GM21576 (cell line): Measurements from ENCODE around the gene GNB1.

Experiments used
- ATAC-seq: cut with Tn5 transposase; IDR thresholded peaks from one replicate; pipeline ENCODE4 v1.9.1; 2021; ENCODE audit warnings: mild to moderate bottlenecking, moderate library complexity; ENCODE audit not compliant: unreplicated experiment

Gene GNB1

DNA sequence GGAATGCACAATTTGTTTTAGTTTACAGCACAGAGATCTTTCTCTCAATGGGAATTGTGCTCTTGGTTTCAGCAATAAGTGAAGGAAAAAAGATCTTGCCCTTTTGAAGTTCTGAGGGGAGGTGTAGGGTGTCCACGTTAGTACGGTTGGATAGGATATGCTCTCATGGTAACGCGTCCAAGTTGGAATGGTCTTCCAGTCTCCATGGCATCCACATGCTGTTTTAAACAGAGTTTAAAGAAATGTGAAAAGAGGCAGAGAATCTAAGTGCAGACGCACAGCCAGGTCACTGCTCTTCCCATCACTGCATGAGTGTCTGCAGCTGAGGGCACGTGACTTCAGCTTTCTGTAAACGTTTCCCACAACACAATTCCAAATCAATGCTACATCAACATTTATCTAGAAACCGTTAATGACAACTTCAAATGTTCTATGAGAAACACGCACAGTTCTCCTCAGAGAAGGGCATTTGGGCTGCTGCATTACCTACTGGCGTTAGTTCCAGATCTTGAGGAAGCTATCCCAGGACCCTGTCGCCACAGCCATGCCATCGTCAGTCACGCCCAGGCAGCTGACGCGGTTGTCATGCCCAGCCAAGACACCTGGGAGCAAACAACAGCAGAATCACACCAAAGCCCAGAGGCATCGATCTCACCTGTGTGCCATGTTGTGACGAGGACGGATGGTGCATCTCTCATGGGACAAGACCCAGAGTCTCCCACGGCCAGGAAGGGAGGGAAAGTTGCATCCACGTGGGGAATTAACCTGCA, 103.9 kb downstream of the GNB1 start:
- no peak for ATAC-seq

DNA sequence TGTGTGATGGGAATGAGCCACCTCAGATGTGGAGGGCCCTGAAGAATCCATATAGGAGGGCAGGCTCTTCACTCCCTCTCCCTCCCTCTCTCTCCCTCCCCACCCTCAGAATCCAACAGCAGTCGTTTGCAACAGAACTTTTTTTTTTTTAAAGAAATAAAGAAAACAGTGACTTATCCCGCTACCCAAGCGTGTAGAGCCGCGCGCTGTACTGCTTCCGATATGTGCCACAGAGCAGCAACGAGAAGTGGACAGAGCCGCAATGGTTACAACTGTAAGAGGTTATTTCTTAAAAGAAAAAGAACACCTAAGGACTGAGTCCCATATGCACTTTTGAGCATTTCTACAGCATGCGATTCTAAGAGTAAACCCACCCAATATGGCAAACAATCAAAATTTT, 105.2 kb downstream of the GNB1 start:
- no peak for ATAC-seq

DNA sequence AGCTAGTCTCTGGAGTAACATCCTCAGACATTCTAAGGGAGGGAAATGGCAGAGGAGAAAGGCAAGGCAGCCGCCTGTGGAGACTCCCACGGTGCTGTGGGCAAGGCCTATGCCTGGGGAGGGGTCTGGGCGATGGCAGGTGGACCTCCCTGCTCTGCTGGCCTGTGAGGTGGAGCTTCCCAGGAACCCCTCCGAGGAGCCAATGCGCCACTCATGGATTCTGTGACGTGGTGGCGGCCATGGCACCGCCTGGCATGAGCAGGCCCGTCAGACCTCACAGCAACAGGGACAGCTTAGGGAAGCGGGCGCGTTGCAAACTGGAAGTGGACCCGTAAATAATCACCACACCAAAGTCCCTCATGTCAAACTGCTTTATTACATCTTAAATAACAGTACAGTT, 106.0 kb downstream of the GNB1 start:
- no peak for ATAC-seq

DNA sequence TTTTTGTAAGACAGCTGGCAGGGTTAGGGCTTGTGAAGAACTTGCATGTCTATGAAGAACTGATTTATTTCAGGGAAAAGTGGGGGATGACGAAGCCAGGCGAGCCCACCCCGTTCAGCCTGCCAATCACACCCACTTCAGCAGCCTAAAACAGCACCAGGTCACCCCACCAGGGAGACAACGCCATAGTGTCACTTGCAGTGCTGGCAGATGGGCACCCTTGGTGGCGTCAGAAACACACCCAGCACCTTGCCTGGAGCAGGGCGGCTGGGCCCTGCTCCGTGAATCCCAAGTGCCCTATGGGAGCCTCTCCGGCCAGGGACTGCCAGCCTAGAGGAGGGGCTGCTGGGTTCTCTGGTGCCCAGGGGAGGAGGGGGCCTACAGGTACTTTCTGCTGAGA, 107.6 kb downstream of the GNB1 start:
- ATAC-seq = no peak

DNA sequence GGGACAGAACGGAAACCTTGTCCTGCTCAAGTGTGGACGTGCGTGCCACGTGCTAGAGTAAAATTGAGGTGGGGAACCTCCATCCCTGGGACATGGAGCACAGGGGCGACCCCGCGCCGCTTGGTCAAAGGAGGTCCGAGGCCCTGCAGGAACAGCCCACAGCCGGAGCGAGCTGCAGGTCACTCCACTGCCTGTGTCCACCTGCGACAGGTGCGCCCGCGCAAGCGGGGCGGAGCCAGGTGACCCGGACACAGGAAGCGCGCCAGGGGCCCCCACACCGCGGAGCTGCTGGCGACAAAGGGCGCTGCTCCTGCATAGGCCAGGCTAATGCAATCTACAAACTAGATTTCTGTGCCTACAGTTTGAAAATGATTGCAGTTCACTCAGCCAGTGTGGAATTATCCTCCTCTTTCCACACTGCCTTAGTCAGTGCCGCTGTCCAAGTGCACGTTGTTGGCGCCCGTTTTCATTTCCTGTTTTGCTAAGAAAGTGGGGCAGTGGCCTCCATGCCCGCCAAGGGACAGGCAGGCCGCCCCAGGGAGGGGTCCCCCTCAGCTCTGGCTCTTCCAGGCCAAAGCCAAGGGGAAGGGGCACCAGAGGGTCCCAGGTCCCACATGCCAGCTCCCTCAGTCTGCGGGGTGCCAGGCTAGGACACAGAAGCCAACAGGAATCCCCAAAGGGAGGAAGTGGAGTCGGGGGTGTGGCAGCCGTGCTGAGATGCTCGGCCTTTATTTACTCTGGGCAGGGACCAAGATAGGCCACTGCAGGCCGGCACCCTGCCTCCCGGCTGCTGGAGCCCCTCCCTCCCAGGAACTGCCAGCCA, 108.3 kb downstream of the GNB1 start:
- no peak for ATAC-seq

DNA sequence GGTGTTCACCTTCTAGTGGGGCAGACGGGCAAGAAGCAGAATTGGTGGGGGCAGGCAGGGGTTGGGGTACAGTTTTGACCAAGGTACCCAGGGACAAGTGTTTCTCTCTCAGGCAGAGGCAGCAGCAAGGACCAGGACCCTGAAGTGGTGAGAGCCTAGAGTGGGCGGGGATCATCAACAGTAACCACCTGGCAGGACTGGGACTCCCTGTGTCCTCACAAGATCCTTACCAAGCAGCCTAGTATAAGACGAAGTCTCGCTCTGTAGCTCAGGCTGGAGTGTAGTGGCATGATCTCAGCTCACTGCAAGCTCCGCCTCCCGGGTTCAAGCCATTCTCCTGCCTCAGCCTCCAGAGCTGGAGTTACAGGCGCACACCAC, 109.4 kb downstream of the GNB1 start:
- no peak for ATAC-seq

DNA sequence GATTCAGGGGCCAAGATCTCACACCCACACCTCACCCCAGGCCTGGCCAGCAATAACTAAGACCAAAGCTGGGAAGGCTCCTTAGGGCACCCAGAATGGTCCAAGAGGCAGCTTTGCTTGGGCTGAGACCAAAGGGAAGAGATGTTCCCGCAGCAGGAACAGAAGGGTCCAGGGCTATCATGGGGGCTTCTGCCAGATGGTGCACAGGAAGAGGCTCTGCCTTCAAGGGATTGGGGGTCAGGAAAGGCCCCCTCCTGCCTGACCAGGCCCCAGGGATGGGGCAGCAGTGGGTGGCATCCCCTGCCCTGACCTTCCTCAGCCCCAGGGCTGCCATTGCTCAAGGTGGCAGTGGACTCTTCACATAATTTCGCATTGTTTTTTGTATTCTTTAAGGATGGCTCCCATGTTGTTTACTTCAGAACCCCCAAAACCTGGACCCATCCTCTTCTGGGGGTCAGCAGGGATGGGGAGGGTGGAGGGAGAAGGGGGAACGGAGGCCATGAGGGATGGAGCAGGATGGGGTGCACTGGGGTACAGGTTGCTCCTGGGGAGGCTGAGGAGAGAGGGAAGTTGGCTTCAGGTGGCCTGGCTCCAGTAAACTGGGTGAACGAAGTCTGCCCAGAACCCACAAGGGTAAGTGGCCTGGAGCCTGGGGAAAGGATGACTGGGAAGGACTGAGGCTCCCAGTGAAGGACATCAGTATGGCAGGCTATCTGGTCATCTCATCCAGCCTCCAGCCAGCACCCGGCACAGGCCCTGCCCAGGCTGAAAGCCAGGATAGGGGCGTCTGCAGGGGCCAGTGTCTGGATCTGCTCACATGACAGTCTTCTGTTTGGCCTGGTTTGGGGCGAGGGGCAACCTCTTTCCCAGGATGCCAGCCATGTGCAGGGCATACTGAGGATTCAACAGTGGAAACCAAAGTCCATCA, 110.0 kb downstream of the GNB1 start:
- no peak for ATAC-seq

DNA sequence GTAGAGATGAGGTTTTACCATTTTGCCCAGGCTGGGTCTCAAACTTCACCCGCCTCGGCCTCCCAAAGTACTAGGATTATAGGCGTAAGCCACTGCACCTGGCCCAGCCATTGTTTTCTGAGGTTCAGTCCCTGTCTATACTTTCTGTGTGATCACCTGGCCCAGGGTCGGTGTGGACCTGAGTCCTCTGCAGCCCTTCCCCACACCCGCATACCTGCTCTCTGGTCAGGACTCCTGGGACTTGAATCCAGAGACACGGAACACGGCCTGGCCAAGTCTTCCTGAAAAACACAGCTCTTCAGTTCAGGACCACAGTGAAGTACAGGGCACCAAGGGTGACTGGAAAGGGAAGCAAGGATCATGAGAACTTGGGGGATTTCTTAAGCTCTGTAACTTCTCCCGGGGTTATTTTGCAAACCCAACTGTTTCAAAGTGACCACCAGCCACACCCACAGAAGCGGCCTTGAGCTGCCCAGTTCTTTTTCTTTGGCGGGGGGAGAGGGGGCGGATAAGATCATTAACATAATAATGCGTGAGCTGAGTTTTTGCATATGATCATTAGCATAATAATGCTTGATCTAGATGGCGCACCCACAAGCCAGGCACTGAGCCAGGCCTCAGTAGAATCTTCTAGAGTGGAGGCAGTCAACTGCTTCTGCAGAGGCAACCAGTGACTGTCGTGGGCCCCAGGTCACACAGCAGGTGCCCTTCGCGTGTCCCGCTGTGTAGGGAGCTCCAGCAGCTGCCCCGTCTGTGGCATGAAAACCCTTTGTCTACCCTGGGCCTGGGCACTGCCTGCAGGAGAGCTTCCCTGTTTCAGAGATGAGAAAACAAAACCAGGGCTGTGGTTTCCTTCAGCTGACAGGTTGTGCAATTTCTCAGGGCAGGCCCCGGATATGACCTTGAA, 110.9 kb downstream of the GNB1 start:
- peak; percentile 30 for ATAC-seq

DNA sequence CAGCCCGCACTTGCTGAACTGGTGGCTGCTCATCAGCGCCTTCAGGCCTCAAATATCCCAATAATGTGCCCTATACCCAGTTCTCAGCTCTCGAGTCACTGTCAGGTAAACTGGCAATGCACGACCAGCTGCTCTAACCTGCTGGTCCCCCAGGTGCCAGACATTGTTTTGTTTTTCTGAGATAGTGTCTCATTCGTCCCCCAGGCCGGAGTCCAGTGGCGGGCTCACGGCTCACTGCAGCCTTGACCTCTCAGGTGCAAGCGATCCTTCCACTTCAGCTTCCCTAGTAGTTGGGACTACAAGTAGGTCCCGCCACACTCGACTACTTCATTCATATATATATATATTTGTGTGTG, 111.6 kb downstream of the GNB1 start:
- no peak for ATAC-seq

DNA sequence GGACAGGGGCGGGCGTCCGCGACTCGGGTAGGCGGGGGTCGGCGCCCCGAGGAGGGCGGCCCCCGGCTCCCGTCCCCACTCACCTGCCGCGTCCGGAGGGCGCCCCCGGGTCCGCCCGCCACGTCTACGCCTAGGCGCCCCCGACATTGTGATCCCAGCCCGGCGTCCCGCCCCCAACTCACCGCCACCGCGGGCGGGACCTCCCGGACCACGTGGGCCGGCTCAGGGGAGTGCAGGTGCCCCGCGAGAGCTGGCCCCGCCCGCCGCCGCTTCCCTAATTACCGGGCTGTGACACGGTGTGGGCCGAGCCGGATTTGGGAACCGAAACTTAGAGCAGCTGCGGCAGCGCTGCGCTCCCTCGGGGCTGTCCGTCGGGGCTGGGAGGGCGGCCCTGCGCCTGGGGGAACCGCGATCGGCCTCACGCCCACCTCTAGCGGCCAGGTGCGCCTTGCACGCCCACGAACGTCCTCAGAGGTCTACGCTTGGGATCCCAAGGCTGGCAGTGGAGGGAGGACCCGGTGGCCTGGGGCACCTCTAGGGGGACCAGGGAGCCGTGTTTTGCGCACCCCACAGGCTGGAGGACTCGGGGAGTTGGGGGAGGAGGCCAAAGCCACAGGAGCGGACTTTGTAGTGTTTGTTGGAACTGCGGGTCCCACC, 112.1 kb downstream of the GNB1 start:
- peak; percentile 59 for ATAC-seq

DNA sequence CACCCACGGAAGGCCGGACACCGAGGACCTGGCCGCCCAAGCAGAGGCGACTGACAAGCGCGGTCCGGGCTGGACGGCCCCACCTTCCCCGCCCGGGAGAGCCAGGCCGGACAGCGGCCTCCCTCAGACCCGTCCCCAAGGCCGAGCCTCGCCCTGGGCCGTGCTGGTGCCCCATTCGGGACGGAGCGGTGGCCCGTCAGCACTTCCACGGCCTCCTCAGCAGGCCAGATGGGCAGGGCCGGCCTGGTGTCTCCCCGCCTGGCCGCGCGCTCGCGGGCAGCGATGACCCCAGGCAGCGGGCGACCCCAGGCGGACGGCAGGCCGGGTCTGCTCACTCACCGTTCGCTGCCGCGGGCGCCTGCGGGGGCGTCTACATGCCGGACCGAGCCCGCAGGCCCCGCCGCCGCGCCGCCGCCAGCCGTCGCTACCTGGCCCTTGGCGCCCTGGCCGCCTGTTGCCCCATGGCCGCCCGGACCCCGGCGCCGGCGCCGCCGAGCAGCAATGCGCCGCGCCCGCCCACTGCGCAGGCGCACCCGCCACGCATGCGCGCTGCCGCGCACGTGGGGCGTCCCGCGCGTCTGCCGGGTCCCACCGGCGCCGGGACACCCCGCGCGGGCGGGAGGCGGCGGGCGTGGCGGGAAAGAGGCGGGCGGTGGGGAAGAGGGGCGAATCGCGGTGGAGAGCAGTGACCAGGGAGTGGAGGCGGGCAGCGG, 112.8 kb downstream of the GNB1 start, which contains the start of gene NADK:
Gene NADK, minus strand, starts transcription at position 521 of the 713 bp plus-strand sequence. CDS start 13,064 bp downstream, outside the sequence.
- ATAC-seq = peak; percentile 23

DNA sequence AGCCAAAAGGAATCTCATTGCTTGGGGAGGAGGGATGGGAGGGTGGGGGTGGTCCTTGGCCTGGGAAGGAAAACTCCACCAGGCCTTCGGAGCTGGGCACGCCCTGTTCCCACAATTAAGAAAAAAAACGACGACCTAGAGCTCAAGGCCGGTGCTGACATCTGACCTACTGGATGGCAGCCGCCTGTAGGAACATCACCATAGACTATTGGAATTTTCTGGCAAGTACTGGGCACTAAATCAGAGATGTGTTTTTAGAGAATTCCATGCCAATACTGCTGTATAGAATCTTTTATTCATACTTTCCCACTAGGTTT, 113.3 kb downstream of the GNB1 start:
- ATAC-seq = no peak

DNA sequence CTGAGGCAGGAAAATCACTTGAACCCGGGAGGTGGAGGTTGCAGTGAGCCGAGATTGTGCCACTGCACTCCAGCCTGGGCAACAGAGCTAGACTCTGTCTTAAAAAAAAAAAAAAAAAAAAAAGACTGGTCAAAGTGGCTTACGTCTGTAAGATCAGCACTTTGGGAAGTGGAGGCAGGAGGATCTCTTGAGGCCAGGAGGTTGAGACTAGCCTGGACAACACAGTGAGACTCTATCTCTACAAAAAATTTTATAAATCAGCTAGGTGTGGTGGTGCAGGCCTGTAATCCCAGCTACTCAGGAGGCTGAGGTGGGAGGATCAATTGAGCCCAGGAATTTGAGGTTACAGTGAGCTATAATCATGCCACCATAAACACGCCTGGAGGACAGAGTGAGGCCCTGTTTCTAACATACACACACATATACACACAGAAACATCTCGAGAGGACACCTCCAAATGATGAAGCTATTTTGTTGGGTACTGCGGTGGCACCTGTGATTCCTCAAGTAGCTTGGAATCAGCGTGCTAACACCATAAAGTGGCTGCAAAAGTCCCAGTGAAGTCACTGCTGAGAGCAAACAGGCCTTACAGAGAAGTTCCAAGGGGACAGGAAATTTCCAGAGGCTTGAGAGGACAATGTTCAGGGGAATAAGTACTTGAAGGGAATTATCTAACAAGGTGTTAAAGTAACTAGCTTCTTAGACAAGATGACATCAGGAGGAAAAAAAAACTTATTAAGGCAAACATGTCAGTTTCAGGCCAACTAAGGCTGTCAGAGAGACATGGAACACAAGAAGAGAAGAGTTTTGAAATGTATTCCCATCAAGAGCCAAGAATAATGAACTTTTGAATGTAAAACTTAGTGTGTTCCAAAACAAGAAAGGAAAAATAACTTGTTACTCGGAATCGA, 114.0 kb downstream of the GNB1 start:
- ATAC-seq = no peak

DNA sequence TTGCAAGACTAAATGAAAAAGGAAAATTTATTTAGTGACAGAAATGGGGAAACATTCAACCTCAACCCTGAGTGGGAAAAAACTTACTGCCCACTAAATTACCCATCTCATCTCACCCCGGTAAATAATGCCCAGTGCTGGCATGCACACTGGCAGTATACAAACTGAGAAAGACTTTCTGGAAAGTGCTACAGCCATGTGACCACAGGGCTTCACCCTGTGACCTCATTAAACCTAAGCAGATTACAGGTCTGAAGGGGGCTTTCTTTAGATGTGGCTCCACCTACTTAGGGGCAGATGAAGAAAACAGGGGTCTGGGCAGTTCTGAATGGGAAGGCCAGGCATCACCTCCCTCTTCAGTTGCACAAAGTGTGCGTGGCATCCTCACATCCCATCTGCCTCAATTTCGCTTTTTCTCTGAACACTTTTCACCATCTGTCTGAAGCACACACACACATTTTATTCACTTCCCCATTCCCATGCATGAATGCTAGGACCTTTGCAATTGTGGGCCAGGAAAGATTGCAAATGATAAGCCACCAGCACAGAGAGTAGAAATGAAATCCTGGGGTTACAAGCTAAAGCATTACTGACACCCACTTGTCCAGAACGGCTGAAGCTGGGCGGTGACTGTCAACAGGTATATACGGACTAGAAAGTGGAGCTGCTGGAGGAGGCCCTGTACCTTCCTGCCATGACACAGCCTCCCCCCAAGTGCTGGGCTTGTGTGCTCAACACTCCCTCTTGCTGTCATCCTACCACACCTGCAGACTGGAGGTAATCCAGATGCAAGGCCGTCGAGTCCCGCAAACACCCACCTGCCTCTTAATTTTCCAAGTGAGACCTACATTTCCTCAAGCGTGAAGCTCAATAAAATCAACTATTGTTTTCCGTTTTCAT, 115.3 kb downstream of the GNB1 start:
- ATAC-seq = no peak

DNA sequence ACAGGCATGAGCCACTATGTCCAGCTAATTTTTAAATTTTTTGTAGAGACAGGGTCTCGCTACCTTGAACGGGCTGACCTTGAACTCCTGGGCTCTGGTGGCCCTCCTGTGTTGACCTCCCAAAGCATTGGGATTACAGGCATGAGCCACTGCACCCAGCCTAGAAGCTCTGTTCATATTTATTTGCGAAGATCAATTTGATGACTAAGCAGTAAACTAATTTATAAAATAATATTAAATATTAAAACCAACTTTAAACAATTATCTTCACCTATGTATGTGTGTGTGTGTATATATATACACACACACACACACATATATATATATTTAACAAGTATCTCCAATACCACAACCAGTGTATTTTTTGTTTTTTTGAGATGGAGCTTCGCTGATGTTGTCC, 117.0 kb downstream of the GNB1 start:
- ATAC-seq = no peak

DNA sequence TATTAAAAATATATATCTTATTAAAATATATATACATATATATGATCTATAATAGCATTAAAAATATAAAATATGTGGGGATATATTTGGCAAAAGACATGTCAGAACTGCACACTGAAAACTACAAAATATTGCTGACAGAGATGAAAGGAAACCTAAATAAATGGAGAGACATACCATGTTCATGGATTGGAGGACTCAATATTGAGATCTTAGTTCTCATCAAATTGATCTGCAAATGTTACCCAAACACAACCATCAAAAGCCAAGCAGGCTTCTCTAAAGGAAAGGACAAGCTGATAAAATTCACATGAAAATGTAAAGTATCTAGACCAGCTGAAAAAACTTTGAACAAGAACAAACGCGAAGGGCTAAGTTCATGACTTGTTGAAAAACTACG, 119.8 kb downstream of the GNB1 start:
- no peak for ATAC-seq

DNA sequence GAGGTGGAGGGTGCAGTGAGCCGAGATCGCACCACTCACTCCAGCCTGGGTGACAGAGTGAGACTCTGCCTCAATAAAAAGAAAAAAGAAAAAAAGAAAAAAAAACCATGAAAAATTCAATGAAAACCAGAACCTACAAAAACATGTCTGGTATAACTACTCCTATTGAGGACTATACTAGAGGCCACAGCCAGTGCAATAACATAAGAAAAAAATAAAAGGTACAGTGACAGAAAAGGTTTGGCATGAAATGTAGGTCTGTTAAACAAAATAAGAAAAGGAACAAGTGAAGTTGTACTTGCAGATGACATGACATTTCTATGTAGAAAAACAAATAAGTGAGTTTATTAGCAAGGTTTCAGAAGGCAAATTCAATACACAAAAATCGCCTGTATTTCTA, 120.8 kb downstream of the GNB1 start:
- ATAC-seq = no peak
